Panc1 (cell line): ENCODE measurements around the gene RPS6KA4. TPM values are rescaled to one million over a fixed set of nuclear protein-coding genes. Genes with fewer than 3 reads are reported as not detected.

Experiments
- ATAC-seq: fragments of 200-7000 bp; cut with Tn5 transposase; 2 replicates; pipeline ENCODE4 v1.9.1; 2020; ENCODE audit warnings: mild to moderate bottlenecking, moderate library complexity
- BruUV-seq: library from RNA; stranded (reverse); fragments of 400-500 nt; replicated peaks from 2 replicates; lab custom pipeline; 2021; lab: Mats Ljungman, UMichigan
- CTCF ChIA-PET: fragments of 300-600 bp; sonication (Branson Sonifier 250); formaldehyde crosslinking; loops from one replicate; lab custom pipeline; 2022; ENCODE audit warnings: antibody characterized with exemption; lab: Charles Lee
- POLR2A ChIA-PET: fragments of 300-600 bp; sonication (Branson Sonifier 250); formaldehyde crosslinking; loops from one replicate; lab custom pipeline; 2022; ENCODE audit warnings: antibody characterized with exemption; lab: Charles Lee
- DNase-seq: peaks from one replicate; pipeline ENCODE4 v3.0.0-alpha.2; 2010; ENCODE audit warnings: low read depth, low spot score
- H3K27ac ChIP-seq: 2 replicates; pipeline ENCODE4 v1.5.1; 2011; ENCODE audit warnings: mild to moderate bottlenecking, low read length, inconsistent platforms
- H3K27me3 ChIP-seq: fragments of 200-500 bp; sonication (Bioruptor generic); 2 replicates; pipeline ENCODE4 v1.6.0; 2014; ENCODE audit warnings: low read length, inconsistent platforms; ENCODE audit not compliant: control insufficient read depth, insufficient read depth
- H3K36me3 ChIP-seq: fragments of 200-500 bp; sonication (Bioruptor generic); 2 replicates; pipeline ENCODE4 v1.5.1; 2014; ENCODE audit warnings: inconsistent platforms, mild to moderate bottlenecking, low read length, moderate library complexity; ENCODE audit not compliant: control insufficient read depth, insufficient read depth
- H3K4me1 ChIP-seq: 2 replicates; pipeline ENCODE4 v1.5.1; 2011; ENCODE audit warnings: inconsistent platforms, mild to moderate bottlenecking, low read length, moderate library complexity; ENCODE audit not compliant: control insufficient read depth, insufficient read depth
- H3K4me3 ChIP-seq, 2 experiments: 2 replicates each; pipeline ENCODE4 v1.5.1; 2011 to 2012; ENCODE audit warnings: low read depth in 2 of 2, low read length in 2 of 2, mild to moderate bottlenecking in 2 of 2, inconsistent platforms in 1 of 2, moderate library complexity in 1 of 2
- H3K9me3 ChIP-seq: fragments of 200-500 bp; sonication (Bioruptor generic); 2 replicates; pipeline ENCODE4 v1.5.1; 2014; ENCODE audit warnings: low read depth, mild to moderate bottlenecking, inconsistent platforms, low read length, moderate library complexity; ENCODE audit not compliant: control insufficient read depth, insufficient read depth
- POLR2AphosphoS5 ChIP-seq: IDR thresholded peaks from 2 replicates; pipeline ENCODE4 v1.6.1; 2012; ENCODE audit warnings: mild to moderate bottlenecking, low read depth, low read length, moderate library complexity
- SIN3A ChIP-seq: IDR thresholded peaks from 2 replicates; pipeline ENCODE4 v1.6.1; 2012; ENCODE audit warnings: low read depth, mild to moderate bottlenecking, low read length, moderate library complexity, borderline replicate concordance; ENCODE audit not compliant: insufficient read depth
- TCF7L2 ChIP-seq: IDR thresholded peaks from 2 replicates; pipeline ENCODE4 v1.6.1; 2011; ENCODE audit warnings: mild to moderate bottlenecking, low read depth, low read length, inconsistent platforms
- in situ Hi-C: cut with HindIII; loops from 2 replicates; pipeline ENCODE4 v1.10.0; 2016; ENCODE audit warnings: low sequenced_read_pairs, low pct_unique_long_range_greater_than_20kb
- intact Hi-C: fragments of 100-400 bp; cut with micrococcal nuclease; formaldehyde crosslinking; loops from one replicate; pipeline ENCODE4 v1.10.0; 2022; ENCODE audit not compliant: unreplicated experiment
- total RNA-seq: library from RNA; stranded (reverse); gene quantifications from one replicate; pipeline ENCODE4 v1.2.1, GENCODE V29; 2021; ENCODE audit not compliant: unreplicated experiment
- TF ChIP-seq, protein P1 (sequence below), 2 experiments: IDR thresholded peaks; 2 replicates each; pipeline ENCODE4 v1.6.1; 2011 to 2012; ENCODE audit warnings: low read depth in 2 of 2, control low read depth in 1 of 2, low read length in 1 of 2, mild to moderate bottlenecking in 1 of 2, moderate library complexity in 1 of 2; ENCODE audit not compliant: insufficient read depth in 1 of 2
- TF ChIP-seq, protein P2 (sequence below): fragments of 450-650 bp; IDR thresholded peaks from 2 replicates; pipeline ENCODE4 v1.5.1; 2017; ENCODE audit warnings: mild to moderate bottlenecking

The RPS6KA4 gene
- total RNA-seq, 1 experiment from 2014 or later = 74.0 TPM

GRCh38 chr11:64352995-64353714 lies 5.8 kb upstream of the RPS6KA4 start:
- DNase-seq (no peak), ATAC-seq (no peak)
- Histone ChIP-seq H3K4me3 (no peak overlapping the region), H3K9me3 (no peaks in the 10 kb centered on the region), H3K27ac (no peak overlapping the region), H3K27me3 (no peaks in the 10 kb centered on the region), H3K36me3 (no peaks in the 10 kb centered on the region), H3K4me1 (peaks cover 53% of the 10 kb centered on the region)
- intact Hi-C loops (no loop called here), in situ Hi-C loops (no loop called here)
- ChIA-PET POLR2A (interaction anchor here (0.5 to 0.6 kb wide), 5 partner anchors 11 to 74 kb away, joined by 3 to 7 read pairs (median 4); no protein-coding TSS in a partner anchor), CTCF (interaction anchor here (0.5 to 2.4 kb wide), 4 partner anchors 11 to 38 kb away, joined by 3 to 16 read pairs (median 10); partner anchors contain the start of genes PRDX5 and TRMT112)
- no TSS peak for BruUV-seq
- TF ChIP-seq, protein P1, sequence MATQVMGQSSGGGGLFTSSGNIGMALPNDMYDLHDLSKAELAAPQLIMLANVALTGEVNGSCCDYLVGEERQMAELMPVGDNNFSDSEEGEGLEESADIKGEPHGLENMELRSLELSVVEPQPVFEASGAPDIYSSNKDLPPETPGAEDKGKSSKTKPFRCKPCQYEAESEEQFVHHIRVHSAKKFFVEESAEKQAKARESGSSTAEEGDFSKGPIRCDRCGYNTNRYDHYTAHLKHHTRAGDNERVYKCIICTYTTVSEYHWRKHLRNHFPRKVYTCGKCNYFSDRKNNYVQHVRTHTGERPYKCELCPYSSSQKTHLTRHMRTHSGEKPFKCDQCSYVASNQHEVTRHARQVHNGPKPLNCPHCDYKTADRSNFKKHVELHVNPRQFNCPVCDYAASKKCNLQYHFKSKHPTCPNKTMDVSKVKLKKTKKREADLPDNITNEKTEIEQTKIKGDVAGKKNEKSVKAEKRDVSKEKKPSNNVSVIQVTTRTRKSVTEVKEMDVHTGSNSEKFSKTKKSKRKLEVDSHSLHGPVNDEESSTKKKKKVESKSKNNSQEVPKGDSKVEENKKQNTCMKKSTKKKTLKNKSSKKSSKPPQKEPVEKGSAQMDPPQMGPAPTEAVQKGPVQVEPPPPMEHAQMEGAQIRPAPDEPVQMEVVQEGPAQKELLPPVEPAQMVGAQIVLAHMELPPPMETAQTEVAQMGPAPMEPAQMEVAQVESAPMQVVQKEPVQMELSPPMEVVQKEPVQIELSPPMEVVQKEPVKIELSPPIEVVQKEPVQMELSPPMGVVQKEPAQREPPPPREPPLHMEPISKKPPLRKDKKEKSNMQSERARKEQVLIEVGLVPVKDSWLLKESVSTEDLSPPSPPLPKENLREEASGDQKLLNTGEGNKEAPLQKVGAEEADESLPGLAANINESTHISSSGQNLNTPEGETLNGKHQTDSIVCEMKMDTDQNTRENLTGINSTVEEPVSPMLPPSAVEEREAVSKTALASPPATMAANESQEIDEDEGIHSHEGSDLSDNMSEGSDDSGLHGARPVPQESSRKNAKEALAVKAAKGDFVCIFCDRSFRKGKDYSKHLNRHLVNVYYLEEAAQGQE (IDR thresholded peaks at IDR 0.05; ENCODE audit: insufficient read depth in 1 of 2, low read depth in 2 of 2, low read length in 1 of 2) = no peak
- TF ChIP-seq, protein P2, sequence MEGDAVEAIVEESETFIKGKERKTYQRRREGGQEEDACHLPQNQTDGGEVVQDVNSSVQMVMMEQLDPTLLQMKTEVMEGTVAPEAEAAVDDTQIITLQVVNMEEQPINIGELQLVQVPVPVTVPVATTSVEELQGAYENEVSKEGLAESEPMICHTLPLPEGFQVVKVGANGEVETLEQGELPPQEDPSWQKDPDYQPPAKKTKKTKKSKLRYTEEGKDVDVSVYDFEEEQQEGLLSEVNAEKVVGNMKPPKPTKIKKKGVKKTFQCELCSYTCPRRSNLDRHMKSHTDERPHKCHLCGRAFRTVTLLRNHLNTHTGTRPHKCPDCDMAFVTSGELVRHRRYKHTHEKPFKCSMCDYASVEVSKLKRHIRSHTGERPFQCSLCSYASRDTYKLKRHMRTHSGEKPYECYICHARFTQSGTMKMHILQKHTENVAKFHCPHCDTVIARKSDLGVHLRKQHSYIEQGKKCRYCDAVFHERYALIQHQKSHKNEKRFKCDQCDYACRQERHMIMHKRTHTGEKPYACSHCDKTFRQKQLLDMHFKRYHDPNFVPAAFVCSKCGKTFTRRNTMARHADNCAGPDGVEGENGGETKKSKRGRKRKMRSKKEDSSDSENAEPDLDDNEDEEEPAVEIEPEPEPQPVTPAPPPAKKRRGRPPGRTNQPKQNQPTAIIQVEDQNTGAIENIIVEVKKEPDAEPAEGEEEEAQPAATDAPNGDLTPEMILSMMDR = no peak
- TF ChIP-seq POLR2AphosphoS5 (no peak), SIN3A (no peak), TCF7L2 (no peak)

DNA sequence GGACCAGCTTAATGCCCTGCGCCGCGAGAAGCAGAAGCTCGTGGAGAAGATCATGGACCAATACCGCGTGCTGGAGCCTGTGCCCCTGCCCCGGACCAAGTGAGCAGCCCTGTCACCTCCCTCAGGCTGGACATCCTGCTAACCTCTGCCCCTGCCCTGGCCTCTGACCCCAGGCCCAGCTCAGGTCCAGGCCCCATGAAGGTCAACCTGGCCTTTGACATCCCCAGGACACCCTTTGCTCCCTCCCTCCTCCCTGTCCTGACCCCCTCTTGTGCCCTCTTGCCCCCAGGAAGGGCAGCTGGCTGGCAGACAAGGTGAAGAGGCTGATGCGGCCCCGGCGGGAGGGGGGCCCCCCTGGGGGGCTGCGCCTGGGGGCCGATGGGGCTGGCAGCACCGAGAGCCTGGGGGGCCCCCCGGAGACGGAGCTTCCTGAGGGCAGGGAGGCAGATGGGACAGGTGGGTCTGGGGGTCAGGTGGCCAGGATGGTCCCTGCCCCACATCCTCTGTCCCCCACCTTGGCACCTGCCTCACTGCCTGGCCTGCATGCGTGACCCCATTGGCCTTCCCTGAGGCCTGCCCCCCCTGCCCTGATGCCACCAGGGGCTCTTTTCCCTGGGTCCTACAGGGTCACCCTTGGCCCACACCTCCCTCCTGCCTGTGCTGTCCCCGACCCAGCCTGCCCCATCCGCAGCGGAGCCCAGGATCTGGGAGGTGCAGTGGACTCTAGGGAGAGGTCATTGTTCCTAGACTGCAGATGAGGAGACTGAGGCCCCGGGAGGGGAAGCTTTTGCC lies 5.1 kb upstream of the RPS6KA4 start:
- Histone ChIP-seq H3K9me3 (no peaks in the 10 kb centered on the region), H3K27ac (peak overlapping the region; percentile 52; the same call in 1 of the 2 replicates), H3K4me3 (no peak overlapping the region), H3K27me3 (no peaks in the 10 kb centered on the region), H3K36me3 (no peaks in the 10 kb centered on the region), H3K4me1 (peaks cover 50% of the 10 kb centered on the region)
- ATAC-seq (no peak), DNase-seq (no peak)
- TF ChIP-seq TCF7L2 (no peak), SIN3A (no peak), POLR2AphosphoS5 (no peak)
- TF ChIP-seq, protein P2 = no peak
- TF ChIP-seq, protein P1 (IDR thresholded peaks at IDR 0.05; ENCODE audit: insufficient read depth in 1 of 2, low read depth in 2 of 2, low read length in 1 of 2) = no peak
- CTCF ChIA-PET = interaction anchor here (0.5 to 3.7 kb wide), 10 partner anchors 8 to 95 kb away, joined by 5 to 33 read pairs (median 10); partner anchors contain the start of genes ESRRA, PRDX5 and TRMT112
- POLR2A ChIA-PET = interaction anchor here (0.6 kb wide), 3 partner anchors 36 to 54 kb away, joined by 3 to 7 read pairs (median 3); partner anchors contain the start of gene CATSPERZ
- intact Hi-C loops = no loop called here
- no TSS peak for BruUV-seq
- in situ Hi-C loops = no loop called here
